ENCODE data around the gene ARID1B. TPM values are rescaled to one million over a fixed set of nuclear protein-coding genes. Genes with fewer than 3 reads are reported as not detected.

Gene ARID1B
- total and polyA plus RNA-seq, 2 experiments from 2014 or later = 32.9 to 67.0 TPM

GRCh38 chr6:157169656-157170055, 392.5 kb downstream of the ARID1B start:
- no peak overlapping the region for H3K4me3 ChIP-seq
- no peak overlapping the region for H3K4me2 ChIP-seq
- H3K79me2 ChIP-seq = no peaks in the 10 kb centered on the region
- no peaks in the 10 kb centered on the region for H3K4me1 ChIP-seq (ENCODE audit: insufficient read depth)
- 84% methylated on average over 5 of the region's 5 CpGs for WGBS (ENCODE audit: low lambda C conversion rate, missing lambda C conversion rate)
- H3K27ac ChIP-seq = no peak overlapping the region
- TF ChIP-seq EZH2phosphoT487 (IDR thresholded peaks at IDR 0.05; ENCODE audit: low read depth, severe bottlenecking, unreplicated experiment) (no peak), CTCF (IDR thresholded peaks at IDR 0.05; ENCODE audit: poor library complexity) (no peak), EZH2 (IDR thresholded peaks at IDR 0.05; ENCODE audit: borderline replicate concordance) (no peak)
- H3K9me3 ChIP-seq (ENCODE audit: low read depth) = no peaks in the 10 kb centered on the region
- H2AFZ ChIP-seq = no peak overlapping the region
- H3K9me2 ChIP-seq (replicated peaks; ENCODE audit: insufficient read depth) = no peaks in the 10 kb centered on the region
- H3K36me3 ChIP-seq (replicated peaks; ENCODE audit: insufficient read depth, low read depth) = no peaks in the 10 kb centered on the region
- H4K20me1 ChIP-seq (ENCODE audit: insufficient read depth, poor library complexity, severe bottlenecking) = peaks cover 3% of the 10 kb centered on the region
- no peak for DNase-seq (ENCODE audit: low spot score)
- H3K27me3 ChIP-seq = no peaks in the 10 kb centered on the region

GRCh38 chr6:157170535-157170934, 393.4 kb downstream of the ARID1B start:
- no peak for DNase-seq (ENCODE audit: low spot score)
- H3K36me3 ChIP-seq (replicated peaks; ENCODE audit: insufficient read depth, low read depth) = no peaks in the 10 kb centered on the region
- no peaks in the 10 kb centered on the region for H3K79me2 ChIP-seq
- no peaks in the 10 kb centered on the region for H3K27me3 ChIP-seq
- TF ChIP-seq CTCF (IDR thresholded peaks at IDR 0.05; ENCODE audit: poor library complexity) = no peak
- no peak for TF ChIP-seq EZH2 (IDR thresholded peaks at IDR 0.05; ENCODE audit: borderline replicate concordance)
- TF ChIP-seq EZH2phosphoT487 (IDR thresholded peaks at IDR 0.05; ENCODE audit: low read depth, severe bottlenecking, unreplicated experiment) = no peak
- H3K27ac ChIP-seq = no peak overlapping the region
- H3K9me2 ChIP-seq (replicated peaks; ENCODE audit: insufficient read depth) = no peaks in the 10 kb centered on the region
- H3K9me3 ChIP-seq (ENCODE audit: low read depth) = no peaks in the 10 kb centered on the region
- H2AFZ ChIP-seq = no peak overlapping the region
- WGBS (ENCODE audit: low lambda C conversion rate, missing lambda C conversion rate) = 95% methylated on average over 9 of the region's 9 CpGs
- peaks cover 3% of the 10 kb centered on the region for H4K20me1 ChIP-seq (ENCODE audit: insufficient read depth, poor library complexity, severe bottlenecking)
- H3K4me3 ChIP-seq = no peak overlapping the region
- H3K4me1 ChIP-seq (ENCODE audit: insufficient read depth) = no peaks in the 10 kb centered on the region
- no peak overlapping the region for H3K4me2 ChIP-seq

GRCh38 chr6:157171801-157172200, 394.6 kb downstream of the ARID1B start:
- Histone ChIP-seq H2AFZ (no peak overlapping the region), H3K36me3 (replicated peaks; ENCODE audit: insufficient read depth, low read depth) (no peaks in the 10 kb centered on the region), H3K27ac (no peak overlapping the region), H3K79me2 (no peaks in the 10 kb centered on the region), H3K9me3 (ENCODE audit: low read depth) (no peaks in the 10 kb centered on the region), H3K9me2 (replicated peaks; ENCODE audit: insufficient read depth) (no peaks in the 10 kb centered on the region), H3K4me2 (no peak overlapping the region), H3K4me1 (ENCODE audit: insufficient read depth) (no peaks in the 10 kb centered on the region), H4K20me1 (ENCODE audit: insufficient read depth, poor library complexity, severe bottlenecking) (peaks cover 3% of the 10 kb centered on the region), H3K27me3 (no peaks in the 10 kb centered on the region), H3K4me3 (no peak overlapping the region)
- WGBS (ENCODE audit: low lambda C conversion rate, missing lambda C conversion rate) = 93% methylated on average over 7 of the region's 7 CpGs
- no peak for TF ChIP-seq CTCF (IDR thresholded peaks at IDR 0.05; ENCODE audit: poor library complexity)
- TF ChIP-seq EZH2 (IDR thresholded peaks at IDR 0.05; ENCODE audit: borderline replicate concordance) = no peak
- no peak for TF ChIP-seq EZH2phosphoT487 (IDR thresholded peaks at IDR 0.05; ENCODE audit: low read depth, severe bottlenecking, unreplicated experiment)
- no peak for DNase-seq (ENCODE audit: low spot score)

- H3K79me2 ChIP-seq = no peaks in the 10 kb centered on the region
- WGBS (ENCODE audit: low lambda C conversion rate, missing lambda C conversion rate) = 94% methylated on average over 8 of the region's 8 CpGs
- TF ChIP-seq CTCF (IDR thresholded peaks at IDR 0.05; ENCODE audit: poor library complexity) (no peak), EZH2phosphoT487 (IDR thresholded peaks at IDR 0.05; ENCODE audit: low read depth, severe bottlenecking, unreplicated experiment) (no peak), EZH2 (IDR thresholded peaks at IDR 0.05; ENCODE audit: borderline replicate concordance) (no peak)
- no peak overlapping the region for H3K4me3 ChIP-seq
- no peak for DNase-seq (ENCODE audit: low spot score)
- no peaks in the 10 kb centered on the region for H3K27me3 ChIP-seq
- H3K9me3 ChIP-seq (ENCODE audit: low read depth) = no peaks in the 10 kb centered on the region
- peaks cover 3% of the 10 kb centered on the region for H4K20me1 ChIP-seq (ENCODE audit: insufficient read depth, poor library complexity, severe bottlenecking)
- no peaks in the 10 kb centered on the region for H3K4me1 ChIP-seq (ENCODE audit: insufficient read depth)
- H3K4me2 ChIP-seq = no peak overlapping the region
- H3K27ac ChIP-seq = no peak overlapping the region
- H3K36me3 ChIP-seq (replicated peaks; ENCODE audit: insufficient read depth, low read depth) = no peaks in the 10 kb centered on the region
- H2AFZ ChIP-seq = no peak overlapping the region
- H3K9me2 ChIP-seq (replicated peaks; ENCODE audit: insufficient read depth) = no peaks in the 10 kb centered on the region
Measured at GRCh38 chr6:157172231-157172701, 395.1 kb downstream of the ARID1B start.
